H1 (cell line): Measurements from ENCODE around the gene CACNG8. TPM values are rescaled to one million over a fixed set of nuclear protein-coding genes. Genes with fewer than 3 reads are reported as not detected.

Source experiments
- CTCF ChIA-PET: fragments of 300-600 bp; sonication (Branson Sonifier 250); formaldehyde crosslinking; loops from one replicate; lab custom pipeline; 2021; ENCODE audit not compliant: partially characterized antibody; lab: Charles Lee
- POLR2A ChIA-PET: fragments of 300-600 bp; sonication (Branson Sonifier 250); formaldehyde crosslinking; loops from one replicate; lab custom pipeline; 2021; ENCODE audit warnings: inconsistent platforms; ENCODE audit not compliant: partially characterized antibody; lab: Charles Lee
- DNase-seq, 2 experiments: peaks; one replicate each; pipeline versions ENCODE4 v3.0.0 to v3.0.0-alpha.2; 2010 to 2022; ENCODE audit warnings: low spot score in 2 of 2, low read depth in 1 of 2, mixed read lengths in 1 of 2
- FAIRE-seq: peaks from 2 replicates; lab custom pipeline; 2011; peaks lifted over from hg19 to GRCh38; lab: Jason Lieb, UNC
- H2AFZ ChIP-seq: 2 replicates; pipeline ENCODE4 v1.8.1; 2012; ENCODE audit warnings: low read length, inconsistent platforms
- H2AK5ac ChIP-seq: 2 replicates; pipeline ENCODE4 v1.6.1; 2013; ENCODE audit warnings: low read depth, low read length
- H2BK120ac ChIP-seq: replicated peaks from 2 replicates; pipeline ENCODE3; 2013; ENCODE audit warnings: low read depth, low read length, inconsistent platforms
- H2BK12ac ChIP-seq: 2 replicates; pipeline ENCODE4 v1.6.1; 2013; ENCODE audit warnings: low read depth, low read length
- H2BK15ac ChIP-seq: 2 replicates; pipeline ENCODE4 v1.6.1; 2013; ENCODE audit warnings: low read length
- H2BK20ac ChIP-seq: 2 replicates; pipeline ENCODE4 v1.6.1; 2013; ENCODE audit warnings: low read length
- H2BK5ac ChIP-seq: 2 replicates; pipeline ENCODE4 v1.6.1; 2013; ENCODE audit warnings: low read depth, low read length
- H3K14ac ChIP-seq: 2 replicates; pipeline ENCODE4 v1.6.1; 2013; ENCODE audit warnings: inconsistent platforms; ENCODE audit not compliant: insufficient read length
- H3K18ac ChIP-seq: 2 replicates; pipeline ENCODE4 v1.6.1; 2013; ENCODE audit warnings: low read length; ENCODE audit errors: extremely low read depth
- H3K23ac ChIP-seq: 2 replicates; pipeline ENCODE4 v1.6.1; 2013; ENCODE audit warnings: inconsistent platforms; ENCODE audit not compliant: insufficient read length
- H3K23me2 ChIP-seq: 2 replicates; pipeline ENCODE4 v1.6.1; 2013; ENCODE audit warnings: low read depth, low read length
- H3K27ac ChIP-seq: 2 replicates; pipeline ENCODE4 v1.6.1; 2011; ENCODE audit warnings: low read depth, low read length, inconsistent platforms
- H3K27me3 ChIP-seq, 4 experiments: replicated peaks in 1 of 4; 1 replicate in 1 of 4; 2 replicates in 3 of 4; pipeline versions ENCODE4 v1.6.1 to v1.8.1; 2011 to 2013; ENCODE audit warnings: low read length in 3 of 4, mild to moderate bottlenecking in 3 of 4, inconsistent platforms in 2 of 4, mixed read lengths in 2 of 4, moderate library complexity in 1 of 4; ENCODE audit not compliant: control insufficient read depth in 3 of 4, insufficient read depth in 3 of 4; ENCODE audit errors: extremely low read depth in 1 of 4
- H3K36me3 ChIP-seq, 4 experiments: 2 replicates each; pipeline versions ENCODE4 v1.6.1 to v1.8.1; 2011 to 2013; ENCODE audit warnings: mild to moderate bottlenecking in 4 of 4, low read length in 3 of 4, moderate library complexity in 2 of 4, control low read depth in 1 of 4, inconsistent platforms in 1 of 4; ENCODE audit not compliant: insufficient read depth in 4 of 4, control insufficient read depth in 2 of 4
- H3K4ac ChIP-seq: replicated peaks from 2 replicates; pipeline ENCODE3; 2013; ENCODE audit warnings: low read length, low read depth, mixed read lengths, inconsistent platforms; ENCODE audit not compliant: insufficient read length
- H3K4me1 ChIP-seq, 4 experiments: replicated peaks in 1 of 4; 1 replicate in 1 of 4; 2 replicates in 3 of 4; pipeline versions ENCODE4 v1.6.1 to v1.8.1; 2011 to 2013; ENCODE audit warnings: low read length in 3 of 4, inconsistent platforms in 2 of 4, mixed read lengths in 1 of 4; ENCODE audit not compliant: insufficient read depth in 4 of 4, control insufficient read depth in 3 of 4
- H3K4me2 ChIP-seq, 2 experiments: 2 replicates each; pipeline versions ENCODE4 v1.6.1 to v1.8.1; 2011 to 2013; ENCODE audit warnings: low read depth in 2 of 2, low read length in 2 of 2, control low read depth in 1 of 2, inconsistent platforms in 1 of 2, mild to moderate bottlenecking in 1 of 2; ENCODE audit not compliant: insufficient read depth in 1 of 2
- H3K4me3 ChIP-seq, 4 experiments: fragments of 200-600, 300-600 bp in 1 of 4; sonication (generic), shearing (Covaris generic), sonication (Bioruptor Twin) in 1 of 4; 2 replicates each; pipeline versions ENCODE4 v1.5.1 to v1.8.1; 2011 to 2016; ENCODE audit warnings: low read length in 4 of 4, low read depth in 3 of 4, control low read depth in 2 of 4, inconsistent platforms in 2 of 4, mild to moderate bottlenecking in 2 of 4, mixed read lengths in 1 of 4, moderate library complexity in 1 of 4; ENCODE audit not compliant: insufficient read depth in 2 of 4; ENCODE audit errors: extremely low read depth in 1 of 4
- H3K56ac ChIP-seq: replicated peaks from 2 replicates; pipeline ENCODE3; 2013; ENCODE audit warnings: low read depth, mild to moderate bottlenecking, mixed read lengths, low read length, inconsistent platforms; ENCODE audit not compliant: insufficient read length
- H3K79me1 ChIP-seq: 2 replicates; pipeline ENCODE4 v1.6.1; 2013; ENCODE audit warnings: low read depth, low read length, control low read depth
- H3K79me2 ChIP-seq, 2 experiments: 2 replicates each; pipeline versions ENCODE4 v1.6.1 to v1.8.1; 2012 to 2013; ENCODE audit warnings: low read length in 2 of 2, mild to moderate bottlenecking in 2 of 2, inconsistent platforms in 1 of 2; ENCODE audit not compliant: insufficient read depth in 2 of 2, control insufficient read depth in 1 of 2
- H3K9ac ChIP-seq, 4 experiments: replicated peaks in 1 of 4; 1 replicate in 1 of 4; 2 replicates in 3 of 4; pipeline versions ENCODE4 v1.6.1 to v1.8.1; 2011 to 2013; ENCODE audit warnings: low read depth in 3 of 4, low read length in 3 of 4, control low read depth in 2 of 4, mild to moderate bottlenecking in 2 of 4, moderate library complexity in 2 of 4, inconsistent platforms in 1 of 4; ENCODE audit errors: extremely low read depth in 1 of 4
- H3K9me3 ChIP-seq, 2 experiments: 2 replicates each; pipeline versions ENCODE4 v1.6.1 to v1.8.1; 2012 to 2013; ENCODE audit warnings: mild to moderate bottlenecking in 2 of 2, moderate library complexity in 2 of 2, control low read depth in 1 of 2, inconsistent platforms in 1 of 2, low read depth in 1 of 2, low read length in 1 of 2, mixed read lengths in 1 of 2; ENCODE audit not compliant: insufficient read depth in 2 of 2
- H4K20me1 ChIP-seq, 2 experiments: replicated peaks in 1 of 2; 2 replicates each; pipeline versions ENCODE3 to v1.8.1; 2011 to 2013; ENCODE audit warnings: inconsistent platforms in 2 of 2, low read length in 2 of 2, mild to moderate bottlenecking in 1 of 2; ENCODE audit not compliant: insufficient read depth in 2 of 2, control insufficient read depth in 1 of 2
- H4K5ac ChIP-seq: 2 replicates; pipeline ENCODE4 v1.6.1; 2013; ENCODE audit warnings: low read length, low read depth, mixed read lengths, inconsistent platforms; ENCODE audit not compliant: insufficient read length
- H4K8ac ChIP-seq: 2 replicates; pipeline ENCODE4 v1.8.0; 2013; ENCODE audit warnings: mild to moderate bottlenecking, moderate library complexity, low read length, inconsistent platforms; ENCODE audit not compliant: insufficient read depth; ENCODE audit errors: extremely low read depth
- H4K91ac ChIP-seq: replicated peaks from 2 replicates; pipeline ENCODE3; 2013; ENCODE audit warnings: low read length, mixed read lengths, inconsistent platforms; ENCODE audit not compliant: insufficient read length
- CEBPB ChIP-seq: IDR thresholded peaks from 2 replicates; pipeline ENCODE4 v1.6.1; 2012; ENCODE audit warnings: low read depth, low read length
- KDM1A ChIP-seq: fragments of 200-600, 300-600 bp; sonication (generic); IDR thresholded peaks from 2 replicates; pipeline ENCODE4 v1.7.1; 2016; ENCODE audit warnings: mild to moderate bottlenecking, low read length, borderline replicate concordance
- RBBP5 ChIP-seq: IDR thresholded peaks from 2 replicates; pipeline ENCODE4 v1.7.1; 2012; ENCODE audit warnings: low read depth, mild to moderate bottlenecking, inconsistent platforms, low read length, moderate library complexity, borderline replicate concordance
- SAP30 ChIP-seq: fragments of 300-600 bp; sonication (generic); IDR thresholded peaks from 2 replicates; pipeline ENCODE4 v1.7.1; 2012; ENCODE audit warnings: low read length, moderate library complexity, mild to moderate bottlenecking, inconsistent platforms; ENCODE audit not compliant: insufficient read depth, insufficient replicate concordance
- WGBS, 2 experiments: shearing (Covaris generic) in 1 of 2; methylation state at CpG; one replicate each; pipeline versions ENCODE4 v1.1.6 to v1.1.7; 2013 to 2015; ENCODE audit warnings: low lambda C conversion rate in 2 of 2, mixed read lengths in 2 of 2, inconsistent platforms in 1 of 2, low coverage in 1 of 2, missing lambda C conversion rate in 1 of 2; ENCODE audit not compliant: insufficient replicate concordance in 2 of 2, insufficient coverage in 1 of 2, insufficient read length in 1 of 2; ENCODE audit errors: extremely low coverage in 1 of 2, missing lambda C conversion rate in 1 of 2; 5-methylcytosine and 5-hydroxymethylcytosine counted together
- polyA plus RNA-seq, 7 experiments: library from polyadenylated mRNA; depleted of rRNA in 3 of 7; stranded (reverse) in 5 of 7; unstranded in 2 of 7; fragments of >200 nt in 5 of 7; fragments of 200-250 nt in 2 of 7; gene quantifications; 1 replicate in 5 of 7; 2 replicates in 1 of 7; 4 replicates in 1 of 7; pipeline versions ENCODE4 v1.2.1 to v1.2.3, GENCODE V29; 2011 to 2013; ENCODE audit warnings: missing spikeins in 2 of 7, mixed read lengths in 2 of 7
- total RNA-seq: library from RNA; stranded (reverse); fragmentation: NEBNext Ultra II Directional; extraction: Animal tissue kit (Norgen Biotek cat#: 25700); gene quantifications from 2 replicates; pipeline ENCODE4 v1.2.1, GENCODE V29; 2021
- TF ChIP-seq, protein P1 (sequence below): IDR thresholded peaks from 2 replicates; pipeline ENCODE4 v1.6.1; 2011; ENCODE audit warnings: low read length, improper control_type of control experiment
- TF ChIP-seq, protein P2 (sequence below): IDR thresholded peaks from 2 replicates; pipeline ENCODE4 v1.6.1; 2012; ENCODE audit warnings: low read length, inconsistent platforms

Gene CACNG8
- total and polyA plus RNA-seq, 2 of the 8 experiments (the other 6 are each of a cell fraction or from before 2014, with no cell fraction given) = 0.41 to 4.5 TPM

DNA sequence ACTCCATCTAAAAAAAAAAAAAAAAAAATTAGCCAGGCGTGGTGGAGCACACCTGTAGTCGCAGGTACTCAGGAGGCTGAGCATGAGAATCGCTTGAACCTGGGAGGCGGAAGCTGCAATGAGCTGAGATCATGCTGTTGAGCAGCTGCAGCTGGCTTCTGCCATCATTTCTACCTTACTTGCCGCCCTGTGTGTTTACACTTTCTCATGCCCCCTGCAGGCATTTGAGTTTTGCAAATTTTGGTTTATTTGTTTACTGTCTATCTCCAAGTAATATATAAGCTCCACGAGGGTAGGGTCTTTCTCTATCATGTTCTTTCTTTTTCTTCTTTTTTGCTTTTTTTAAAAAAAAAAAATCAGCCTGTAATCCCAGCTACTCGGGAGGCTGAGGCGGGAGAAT lies 46.7 kb downstream of the CACNG8 start:
- no peak overlapping the region for H2BK12ac ChIP-seq
- H3K56ac ChIP-seq = no peak overlapping the region
- no peak overlapping the region for H4K8ac ChIP-seq
- no peaks in the 10 kb centered on the region for H3K79me2 ChIP-seq
- H3K27ac ChIP-seq = no peak overlapping the region
- H2BK120ac ChIP-seq = no peak overlapping the region
- no peak overlapping the region for H2BK5ac ChIP-seq
- POLR2A ChIA-PET = interaction anchor here (1.4 to 4.9 kb wide), 2 partner anchors 17 to 97 kb away, joined by 4 to 21 read pairs; partner anchors contain the start of gene CACNG6
- TF ChIP-seq, protein P1, sequence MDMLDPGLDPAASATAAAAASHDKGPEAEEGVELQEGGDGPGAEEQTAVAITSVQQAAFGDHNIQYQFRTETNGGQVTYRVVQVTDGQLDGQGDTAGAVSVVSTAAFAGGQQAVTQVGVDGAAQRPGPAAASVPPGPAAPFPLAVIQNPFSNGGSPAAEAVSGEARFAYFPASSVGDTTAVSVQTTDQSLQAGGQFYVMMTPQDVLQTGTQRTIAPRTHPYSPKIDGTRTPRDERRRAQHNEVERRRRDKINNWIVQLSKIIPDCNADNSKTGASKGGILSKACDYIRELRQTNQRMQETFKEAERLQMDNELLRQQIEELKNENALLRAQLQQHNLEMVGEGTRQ = no peak
- TF ChIP-seq CEBPB = no peak
- TF ChIP-seq, protein P2, sequence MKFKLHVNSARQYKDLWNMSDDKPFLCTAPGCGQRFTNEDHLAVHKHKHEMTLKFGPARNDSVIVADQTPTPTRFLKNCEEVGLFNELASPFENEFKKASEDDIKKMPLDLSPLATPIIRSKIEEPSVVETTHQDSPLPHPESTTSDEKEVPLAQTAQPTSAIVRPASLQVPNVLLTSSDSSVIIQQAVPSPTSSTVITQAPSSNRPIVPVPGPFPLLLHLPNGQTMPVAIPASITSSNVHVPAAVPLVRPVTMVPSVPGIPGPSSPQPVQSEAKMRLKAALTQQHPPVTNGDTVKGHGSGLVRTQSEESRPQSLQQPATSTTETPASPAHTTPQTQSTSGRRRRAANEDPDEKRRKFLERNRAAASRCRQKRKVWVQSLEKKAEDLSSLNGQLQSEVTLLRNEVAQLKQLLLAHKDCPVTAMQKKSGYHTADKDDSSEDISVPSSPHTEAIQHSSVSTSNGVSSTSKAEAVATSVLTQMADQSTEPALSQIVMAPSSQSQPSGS = no peak
- no peak for TF ChIP-seq KDM1A
- no peak for TF ChIP-seq RBBP5
- no peak for TF ChIP-seq SAP30
- no peak overlapping the region for H3K18ac ChIP-seq
- no peaks in the 10 kb centered on the region for H4K20me1 ChIP-seq
- no peaks in the 10 kb centered on the region for H3K79me1 ChIP-seq
- no peaks in the 10 kb centered on the region for H3K27me3 ChIP-seq
- no peak overlapping the region for H4K91ac ChIP-seq
- H4K5ac ChIP-seq = no peak overlapping the region
- no peaks in the 10 kb centered on the region for H3K23me2 ChIP-seq
- no peak overlapping the region for H3K14ac ChIP-seq
- FAIRE-seq (no peak), DNase-seq (no peak)
- no peak overlapping the region for H3K4ac ChIP-seq
- H3K9ac ChIP-seq = no peak overlapping the region
- WGBS, 2 experiments = 88% methylated on average over 8 of the region's 8 CpGs; no CpG with 5 or more reads in 1 of the 2 experiments
- H3K9me3 ChIP-seq = no peaks in the 10 kb centered on the region
- peaks cover 0 to 7% (median 4%) of the 10 kb centered on the region in 4 experiments; a peak in 2 of 7 replicates for H3K4me1 ChIP-seq
- no peak overlapping the region for H2BK20ac ChIP-seq
- no peak overlapping the region for H2BK15ac ChIP-seq
- CTCF ChIA-PET = interaction anchor here (0.6 to 1.3 kb wide), 4 partner anchors 14 to 79 kb away, joined by 3 to 5 read pairs (median 4); no protein-coding TSS in a partner anchor
- H3K4me3 ChIP-seq = no peak overlapping the region
- H3K4me2 ChIP-seq = no peak overlapping the region
- no peaks in the 10 kb centered on the region for H3K36me3 ChIP-seq
- no peak overlapping the region for H3K23ac ChIP-seq
- H2AFZ ChIP-seq = no peak overlapping the region
- H2AK5ac ChIP-seq = no peak overlapping the region
